Keratinocyte (primary cell): ENCODE data around the gene RFC4.

Experiments
- CTCF ChIP-seq, 3 experiments: IDR thresholded peaks in 1 of 3; conservative IDR thresholded peaks in 1 of 3; optimal IDR thresholded peaks in 1 of 3; 2 replicates in 2 of 3; 3 replicates in 1 of 3; pipeline versions ENCODE3 to v1.5.1; 2011; ENCODE audit warnings: low read length in 3 of 3, mild to moderate bottlenecking in 3 of 3, moderate library complexity in 2 of 3, control low read depth in 1 of 3, inconsistent platforms in 1 of 3; ENCODE audit not compliant: insufficient read depth in 2 of 3; ENCODE audit errors: extremely low read depth in 1 of 3
- EZH2 ChIP-seq: IDR thresholded peaks from one replicate; pipeline ENCODE4 v1.6.1; 2012; ENCODE audit warnings: inconsistent platforms, mild to moderate bottlenecking, low read length, moderate library complexity

DNA sequence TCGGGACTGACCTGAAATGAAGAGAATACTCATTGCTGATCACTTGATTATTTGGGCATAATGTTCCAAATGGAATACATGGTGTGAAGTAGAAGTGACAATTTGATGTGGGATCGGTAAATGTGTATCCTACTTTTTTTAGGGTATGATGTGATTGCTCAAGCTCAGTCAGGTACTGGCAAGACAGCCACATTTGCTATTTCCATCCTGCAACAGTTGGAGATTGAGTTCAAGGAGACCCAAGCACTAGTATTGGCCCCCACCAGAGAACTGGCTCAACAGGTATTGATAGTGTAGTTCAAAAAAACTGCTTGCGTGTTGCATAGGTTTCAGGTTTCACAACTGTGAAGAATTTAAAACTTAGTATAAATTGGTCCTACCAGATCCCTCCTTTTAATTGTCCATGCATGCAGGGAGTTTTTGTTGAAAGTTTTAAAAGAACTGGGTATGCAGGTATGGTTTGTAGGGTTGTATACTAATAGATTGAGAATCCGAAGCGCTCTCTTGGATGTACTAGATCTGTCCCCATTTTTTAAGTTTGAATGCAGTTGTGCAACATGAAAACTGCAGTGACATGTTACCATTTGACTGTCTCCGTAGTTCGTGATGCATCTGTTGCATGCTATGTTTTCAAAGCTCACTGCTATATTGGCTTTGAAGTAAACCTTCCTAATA, 21.3 kb downstream of the RFC4 start:
- TF ChIP-seq CTCF (optimal IDR thresholded peaks at IDR 0.05 in 1 of 3, IDR thresholded peaks at IDR 0.05 in 1 of 3, conservative IDR thresholded peaks at IDR 0.05 in 1 of 3; ENCODE audit: extremely low read depth in 1 of 3, insufficient read depth in 2 of 3, low read length in 3 of 3), result no peak
- no peak for TF ChIP-seq EZH2
